Lung microvascular endothelial cell (primary cell): Measurements from ENCODE around the gene SLC2A6. TPM values are rescaled to one million over a fixed set of nuclear protein-coding genes. Genes with fewer than 3 reads are reported as not detected.

ENCODE experiments used
- DNase-seq, 2 donors: peaks; one replicate each; pipeline versions ENCODE4 v3.0.0 to v3.0.0-alpha.2; 2010; ENCODE audit warnings: low read depth in 2 of 2
- total RNA-seq: library from RNA; depleted of rRNA; stranded (reverse); fragments of >200 nt; gene quantifications from 2 replicates; pipeline ENCODE4 v1.2.1, GENCODE V29; 2014

Gene SLC2A6
- total RNA-seq, 1 donor from 2014 or later, result 12.1 TPM

DNA sequence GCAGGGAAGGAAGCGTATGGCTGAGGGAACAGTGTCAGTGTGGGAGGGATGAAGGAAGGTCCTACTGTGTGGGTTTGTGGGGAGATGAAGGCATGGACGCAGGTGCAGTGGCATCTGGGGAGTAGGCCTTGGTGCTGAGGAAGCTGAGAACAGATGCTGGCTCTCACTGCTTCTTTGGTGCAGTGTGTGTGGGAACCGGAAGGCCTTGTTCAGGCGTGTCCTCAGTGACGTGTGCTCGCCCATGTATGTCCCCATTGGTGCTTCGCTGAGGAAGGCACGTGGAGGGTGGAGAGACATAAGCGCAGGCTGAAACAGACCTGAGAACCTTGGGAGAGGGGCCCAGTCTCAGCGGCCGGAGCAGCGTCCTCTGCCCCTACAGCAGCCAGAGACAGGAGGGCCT is 38.0 kb downstream of the SLC2A6 start:
- no peak for DNase-seq

DNA sequence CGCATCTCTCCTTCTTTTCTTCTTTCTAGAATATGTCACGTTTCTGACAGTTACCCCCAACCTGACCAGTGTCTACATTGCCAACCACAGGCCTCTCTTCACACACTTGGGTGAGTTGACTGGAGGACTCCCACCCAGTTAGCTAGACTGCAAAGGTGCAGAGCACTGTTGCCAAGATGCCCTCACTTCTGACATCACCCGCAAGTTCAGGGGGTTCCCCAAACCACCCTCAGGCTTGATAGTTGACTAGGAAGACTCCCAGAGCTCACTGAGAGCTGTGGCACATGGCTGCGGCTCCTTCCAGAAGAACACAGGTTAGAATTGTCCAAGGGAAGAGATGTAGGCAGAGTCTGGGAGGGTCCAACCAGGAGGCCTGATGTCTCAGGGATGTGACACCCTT is 39.6 kb downstream of the SLC2A6 start:
- DNase-seq, result no peak

DNA sequence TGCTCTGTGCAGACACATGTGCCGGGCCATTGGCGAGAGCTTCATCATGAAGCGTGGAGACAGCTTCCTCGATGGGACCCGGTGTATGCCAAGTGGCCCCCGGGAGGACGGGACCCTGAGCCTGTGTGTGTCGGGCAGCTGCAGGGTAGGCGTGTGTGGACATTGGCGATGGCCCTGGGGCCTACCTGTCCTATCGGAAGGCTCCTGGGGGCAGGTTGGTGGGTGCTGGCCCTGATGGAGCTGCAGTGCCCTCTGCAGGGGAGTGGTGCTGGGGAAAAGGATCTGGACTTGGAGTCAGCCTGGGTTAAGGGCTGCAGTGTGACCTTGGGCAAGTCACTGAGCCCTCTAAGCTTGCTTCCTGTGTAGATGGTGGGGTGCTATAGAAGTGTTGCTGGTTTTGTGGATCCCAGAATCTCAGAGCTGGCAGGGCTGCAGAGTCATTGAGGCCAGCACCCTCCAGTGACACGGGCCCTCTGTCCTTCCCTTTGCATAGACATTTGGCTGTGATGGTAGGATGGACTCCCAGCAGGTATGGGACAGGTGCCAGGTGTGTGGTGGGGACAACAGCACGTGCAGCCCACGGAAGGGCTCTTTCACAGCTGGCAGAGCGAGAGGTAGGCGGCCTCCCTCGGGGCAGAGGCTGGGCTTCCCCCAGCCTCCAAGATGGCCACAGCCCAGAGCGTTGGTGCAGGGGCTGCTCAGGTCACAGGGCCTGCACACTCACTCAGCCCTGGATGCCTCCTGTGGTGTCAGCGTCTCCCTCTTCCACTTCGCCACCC is 41.0 kb downstream of the SLC2A6 start:
- DNase-seq, result no peak

DNA sequence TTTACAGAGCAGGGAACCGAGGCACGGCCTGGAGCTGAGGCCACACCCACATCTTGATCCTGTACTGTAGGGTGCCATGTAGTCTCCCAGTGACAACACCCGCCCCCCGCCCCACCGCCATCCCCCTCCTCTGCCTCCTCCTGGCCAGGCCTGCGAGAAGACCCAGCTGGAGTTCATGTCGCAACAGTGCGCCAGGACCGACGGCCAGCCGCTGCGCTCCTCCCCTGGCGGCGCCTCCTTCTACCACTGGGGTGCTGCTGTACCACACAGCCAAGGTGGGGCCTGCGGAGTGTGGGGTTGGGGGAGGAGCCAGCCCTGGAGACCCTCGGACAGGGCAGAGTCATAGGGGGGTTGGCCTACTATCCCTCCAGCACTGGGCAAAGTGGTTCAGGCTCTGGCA is 42.2 kb downstream of the SLC2A6 start:
- no peak for DNase-seq

DNA sequence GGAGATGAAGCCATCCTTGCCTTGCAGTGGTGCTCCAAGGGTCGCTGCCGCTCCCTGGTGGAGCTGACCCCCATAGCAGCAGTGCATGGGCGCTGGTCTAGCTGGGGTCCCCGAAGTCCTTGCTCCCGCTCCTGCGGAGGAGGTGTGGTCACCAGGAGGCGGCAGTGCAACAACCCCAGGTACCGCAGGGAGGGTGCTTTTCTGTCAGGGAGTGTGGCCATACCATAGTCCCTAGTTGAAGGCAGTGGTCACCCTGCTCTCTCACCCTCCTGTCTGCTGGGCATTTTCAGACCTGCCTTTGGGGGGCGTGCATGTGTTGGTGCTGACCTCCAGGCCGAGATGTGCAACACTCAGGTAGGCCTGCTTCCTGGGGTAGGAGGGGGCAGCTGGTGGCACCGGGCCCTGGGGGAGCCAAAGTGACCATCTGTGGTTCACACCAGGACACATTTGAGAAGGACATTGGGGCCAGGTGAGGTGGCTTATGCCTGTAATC is 45.5 kb downstream of the SLC2A6 start:
- no peak for DNase-seq

DNA sequence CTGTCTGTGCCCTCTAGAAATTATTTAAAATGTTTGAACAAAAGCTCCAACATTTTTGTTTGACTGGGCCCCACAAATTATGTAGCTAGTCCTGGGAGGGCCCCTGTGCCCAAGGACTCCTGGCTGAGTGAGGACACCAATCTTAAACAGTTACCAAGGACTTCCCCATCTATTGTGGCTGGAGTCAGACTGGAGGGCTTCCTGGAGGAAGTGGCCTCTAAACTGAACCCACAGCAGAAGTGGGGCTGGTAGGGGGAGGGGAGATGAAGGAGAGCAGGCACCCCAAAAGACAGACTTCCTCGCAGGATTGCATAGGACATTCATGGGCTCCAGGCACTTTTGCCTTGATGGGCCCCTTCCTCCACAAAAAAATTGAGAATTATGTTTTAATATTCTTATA is 48.7 kb downstream of the SLC2A6 start:
- DNase-seq, result no peak

DNA sequence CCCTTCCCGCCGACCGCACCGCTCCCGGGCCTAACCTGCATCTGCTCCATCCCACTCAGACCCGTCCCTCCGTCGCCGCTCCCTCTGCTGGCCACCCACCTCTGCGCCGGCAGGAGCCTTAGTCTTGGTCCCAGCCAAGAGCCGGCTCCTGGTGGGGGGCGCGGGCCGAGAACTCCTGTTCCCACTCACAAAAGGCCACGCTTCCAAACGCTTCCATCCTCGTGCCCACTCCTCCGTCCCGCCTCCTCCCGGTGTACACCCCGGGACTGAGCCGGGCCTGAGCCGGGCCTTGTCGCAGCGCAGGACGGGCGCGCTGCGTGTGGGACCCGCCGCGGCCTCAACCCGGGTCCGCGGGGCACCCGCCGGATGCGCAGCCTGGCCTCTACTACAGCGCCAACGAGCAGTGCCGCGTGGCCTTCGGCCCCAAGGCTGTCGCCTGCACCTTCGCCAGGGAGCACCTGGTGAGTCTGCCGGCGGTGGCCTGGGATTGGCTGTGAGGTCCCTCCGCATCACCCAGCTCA is 49.2 kb downstream of the SLC2A6 start:
- DNase-seq, result peak in 1 of 2 donors; percentile 63

DNA sequence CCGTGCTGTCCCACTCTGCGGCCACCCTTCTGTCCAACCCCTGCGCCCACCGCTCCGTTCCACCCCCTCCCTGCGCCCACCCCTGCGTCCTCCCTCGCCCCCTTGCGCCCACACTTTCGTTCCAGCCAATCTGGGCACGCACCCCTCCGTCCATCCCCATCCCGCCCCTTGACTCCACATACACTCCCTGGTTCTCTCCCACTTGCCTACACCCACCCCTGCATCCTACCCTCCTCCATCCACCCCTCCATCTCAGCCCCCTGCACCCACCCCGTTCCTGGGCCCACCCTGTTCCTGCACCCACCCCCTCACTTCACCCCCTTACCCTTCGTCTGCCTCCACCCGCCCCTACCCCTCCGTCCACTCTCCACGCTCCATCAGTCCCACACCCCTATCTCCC is 49.7 kb downstream of the SLC2A6 start:
- DNase-seq, result no peak

DNA sequence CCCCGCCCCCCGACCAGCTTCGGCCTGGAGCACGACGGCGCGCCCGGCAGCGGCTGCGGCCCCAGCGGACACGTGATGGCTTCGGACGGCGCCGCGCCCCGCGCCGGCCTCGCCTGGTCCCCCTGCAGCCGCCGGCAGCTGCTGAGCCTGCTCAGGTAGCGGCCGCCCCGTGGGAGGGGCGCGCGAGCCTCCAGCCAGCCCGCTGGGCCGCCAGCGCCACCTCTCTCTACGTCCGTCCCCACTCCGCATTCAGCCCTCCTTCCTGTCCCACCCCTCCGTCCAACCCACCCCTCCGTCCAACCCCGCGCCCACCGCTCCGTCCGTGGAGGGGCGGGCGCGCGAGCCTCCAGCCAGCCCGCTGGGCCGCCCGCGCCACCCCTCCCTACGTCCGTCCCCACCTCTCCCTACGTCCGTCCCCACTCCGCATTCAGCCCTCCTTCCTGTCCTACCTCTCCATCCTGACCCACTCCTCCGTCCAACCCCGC is 50.2 kb downstream of the SLC2A6 start:
- peak in 1 of 2 donors; percentile 23 for DNase-seq

DNA sequence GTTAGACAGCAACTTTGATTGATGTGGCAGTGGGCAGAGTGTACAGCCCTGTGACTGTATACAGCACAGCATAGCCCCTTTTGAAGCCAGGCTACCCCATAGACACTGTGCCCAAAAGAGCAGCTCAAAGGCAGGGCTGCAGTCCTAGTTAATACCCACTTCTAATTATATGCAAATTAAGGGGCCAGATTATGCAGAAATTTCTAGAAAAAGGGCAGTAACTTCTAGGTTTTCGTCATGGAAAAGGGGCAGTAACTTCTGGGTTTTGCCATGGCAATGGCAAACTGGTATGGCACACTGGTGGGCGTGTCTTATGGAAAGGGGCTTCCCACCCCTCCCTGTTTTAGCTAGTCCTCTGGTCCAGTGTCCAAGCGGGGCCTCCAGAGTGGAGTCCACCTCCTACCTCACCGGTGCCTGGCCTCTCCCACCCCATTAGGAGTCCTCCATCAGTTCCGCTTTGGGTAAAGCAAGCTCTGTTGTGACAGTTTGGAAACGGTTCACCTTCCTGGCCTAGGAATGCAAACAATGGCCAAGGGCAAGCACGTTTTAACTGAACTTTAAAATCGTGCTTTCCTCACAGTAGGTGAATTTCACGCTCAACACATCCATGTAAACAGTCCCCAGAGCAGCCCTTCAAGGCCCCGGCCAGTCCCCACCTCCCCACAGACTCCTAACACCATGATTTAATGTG is 51.1 kb downstream of the SLC2A6 start:
- no peak for DNase-seq

DNA sequence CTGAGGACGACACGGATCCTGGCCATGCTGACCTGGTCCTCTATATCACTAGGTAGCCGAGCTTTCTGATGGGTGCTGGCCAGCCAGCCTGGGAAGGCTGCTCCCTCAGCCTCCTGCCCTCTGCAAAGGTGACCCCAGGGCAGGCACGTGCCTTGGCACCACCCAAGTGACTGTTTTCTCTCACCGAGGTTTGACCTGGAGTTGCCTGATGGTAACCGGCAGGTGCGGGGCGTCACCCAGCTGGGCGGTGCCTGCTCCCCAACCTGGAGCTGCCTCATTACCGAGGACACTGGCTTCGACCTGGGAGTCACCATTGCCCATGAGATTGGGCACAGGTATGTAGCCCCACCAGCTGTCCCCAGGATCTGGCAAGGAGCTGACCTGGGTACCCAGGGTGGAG is 52.9 kb downstream of the SLC2A6 start:
- DNase-seq, result no peak

DNA sequence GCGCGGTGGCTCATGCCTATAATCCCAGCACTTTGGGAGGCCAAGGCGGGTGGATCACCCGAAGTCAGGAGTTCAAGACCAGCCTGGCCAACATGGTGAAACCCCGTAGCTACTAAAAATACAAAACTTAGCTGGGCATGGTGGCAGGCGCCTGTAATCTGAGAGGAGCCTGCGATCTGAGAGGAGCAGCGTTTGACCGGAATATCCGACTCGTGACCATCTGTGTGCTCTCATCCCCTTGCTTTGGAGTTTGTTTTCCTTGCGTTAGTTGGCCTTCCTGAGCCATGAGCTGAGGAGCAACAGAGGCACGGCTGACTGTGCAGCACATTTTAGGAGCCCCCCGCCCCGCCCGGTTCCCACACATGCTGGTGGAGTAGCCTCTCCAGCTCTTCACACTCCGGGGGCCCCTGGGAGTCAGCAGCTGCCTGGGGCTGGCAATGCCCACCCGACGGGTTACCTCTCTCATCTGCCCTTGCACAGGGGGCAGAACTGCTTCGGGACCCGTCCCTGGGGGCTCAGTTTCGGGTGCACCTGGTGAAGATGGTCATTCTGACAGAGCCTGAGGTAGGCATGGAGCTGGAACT is 53.8 kb downstream of the SLC2A6 start:
- no peak for DNase-seq

DNA sequence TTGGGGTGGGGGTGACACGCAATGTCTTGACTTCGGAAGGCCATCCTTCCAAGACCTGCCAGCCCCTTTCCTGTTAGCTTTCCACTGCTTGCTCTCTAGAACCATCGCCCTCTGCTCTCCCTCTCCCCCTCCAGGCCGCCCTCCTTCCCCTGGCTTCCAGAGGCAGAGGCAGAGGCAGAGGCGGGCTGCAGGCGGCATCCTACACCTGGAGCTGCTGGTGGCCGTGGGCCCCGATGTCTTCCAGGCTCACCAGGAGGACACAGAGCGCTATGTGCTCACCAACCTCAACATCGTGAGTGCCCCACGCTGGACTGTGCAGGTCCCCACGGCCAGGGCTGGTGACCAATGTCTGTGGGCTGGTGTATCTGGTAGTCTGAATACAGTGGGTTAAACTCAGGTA is 54.7 kb downstream of the SLC2A6 start:
- DNase-seq, result no peak

DNA sequence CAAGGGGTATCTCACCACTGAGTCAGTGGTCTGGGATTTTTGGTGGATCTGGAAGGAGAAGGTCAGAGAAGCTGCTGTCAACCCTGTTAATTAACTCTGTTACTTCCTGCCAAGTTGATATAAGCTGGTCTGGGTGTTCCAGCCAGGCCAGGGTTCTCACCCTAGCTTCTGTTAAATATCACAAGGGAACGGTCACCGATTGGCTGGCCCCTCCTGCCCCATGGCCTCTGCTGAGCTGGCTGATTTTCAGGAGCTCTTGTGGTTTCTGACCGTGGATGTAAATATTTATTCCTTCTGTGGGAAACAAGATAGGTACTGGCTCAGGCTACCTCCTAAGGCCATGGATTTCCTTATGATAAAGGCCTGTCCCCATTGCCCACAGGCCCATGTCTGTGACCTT is 55.7 kb downstream of the SLC2A6 start:
- DNase-seq, result no peak

DNA sequence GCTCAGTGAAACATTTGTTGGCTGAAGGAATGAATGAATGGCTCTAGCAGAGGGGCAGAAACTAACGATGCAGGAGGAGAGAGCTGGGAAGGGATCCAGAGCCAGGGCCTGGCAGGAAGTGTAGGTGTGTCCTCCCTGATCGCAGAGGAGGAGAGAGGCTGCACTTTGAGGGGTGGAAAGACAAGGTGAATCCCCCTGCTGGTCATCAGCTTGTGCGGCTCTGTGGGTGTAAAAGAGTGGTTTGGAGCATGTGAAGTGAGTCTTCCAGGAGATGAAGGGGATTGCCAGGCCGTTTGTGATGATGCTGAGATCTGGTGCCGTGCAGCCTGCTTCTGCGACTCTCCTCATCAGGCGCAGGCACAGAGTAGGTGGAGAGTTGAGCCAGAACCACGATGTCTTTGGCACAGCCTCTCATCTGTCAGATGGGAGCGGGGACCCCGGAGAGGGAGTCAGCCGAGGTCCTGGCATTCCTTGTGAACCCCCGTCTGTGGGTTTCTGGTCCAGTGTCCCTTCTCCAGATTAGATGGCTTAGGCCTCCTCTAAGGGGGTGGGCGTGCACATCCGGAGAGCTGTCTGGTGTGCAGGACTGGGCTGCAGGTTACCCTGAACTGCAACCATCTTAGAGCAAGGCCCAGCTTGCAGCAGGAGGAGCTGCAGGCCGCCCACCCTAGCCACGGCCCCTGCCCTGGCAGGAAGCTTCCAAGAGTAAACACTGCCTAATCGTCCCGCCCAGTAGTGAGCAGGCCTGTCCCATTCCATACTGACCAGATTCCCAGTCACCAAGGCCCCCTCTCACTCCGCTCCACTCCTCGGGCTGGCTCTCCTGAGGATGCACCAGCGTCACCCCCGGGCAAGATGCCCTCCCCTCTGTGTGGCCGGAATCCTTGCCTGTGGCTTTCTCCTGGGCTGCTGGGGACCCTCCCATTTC is 57.0 kb downstream of the SLC2A6 start, which contains the start of gene ADAMTS13:
Gene ADAMTS13, plus strand, starts transcription at position 753 of the 928 bp plus-strand sequence. Its CDS starts 77 bp downstream, at position 830.
- no peak for DNase-seq

Other genes with a start within 250 kb of the SLC2A6 start
- 0.22 and 0.79 TPM in 2 replicates for gene ABO, start 203.9 kb downstream of the SLC2A6 start, total RNA-seq
- gene SURF6, start 142.9 kb downstream of the SLC2A6 start, total RNA-seq, result 4.1 and 6.5 TPM in 2 replicates
- 10.0 and 11.3 TPM in 2 replicates for gene MED22, start 131.0 kb downstream of the SLC2A6 start, total RNA-seq
- gene RPL7A, start 130.9 kb downstream of the SLC2A6 start, total RNA-seq, result 1,751 and 1,825 TPM in 2 replicates
- 18.7 and 22.2 TPM in 2 replicates for gene SURF1, start 122.6 kb downstream of the SLC2A6 start, total RNA-seq
- 8.9 and 10.5 TPM in 2 replicates for gene SURF2, start 122.5 kb downstream of the SLC2A6 start, total RNA-seq
- 249 and 303 TPM in 2 replicates for gene SURF4, start 103.0 kb downstream of the SLC2A6 start, total RNA-seq
- gene STKLD1, start 102.7 kb downstream of the SLC2A6 start, total RNA-seq, result 0.44 and 0.60 TPM in 2 replicates
- gene REXO4, start 61.1 kb downstream of the SLC2A6 start, total RNA-seq, result 11.6 and 14.9 TPM in 2 replicates
- 0.44 and 0.60 TPM in 2 replicates for gene ADAMTS13, start 56.7 kb downstream of the SLC2A6 start, total RNA-seq
- gene CACFD1, start 19.1 kb downstream of the SLC2A6 start, total RNA-seq, result 9.2 and 15.9 TPM in 2 replicates
- gene MYMK, start 45.9 kb upstream of the SLC2A6 start, total RNA-seq, result not detected in 2 replicates
- gene ADAMTSL2, start 55.6 kb upstream of the SLC2A6 start, total RNA-seq, result under 0.01 TPM in 2 replicates
- not detected in 2 replicates for gene FAM163B, start 130.3 kb upstream of the SLC2A6 start, total RNA-seq
- gene DBH, start 157.3 kb upstream of the SLC2A6 start, total RNA-seq, result not detected in 2 replicates